Measurements from ENCODE around the gene CBY1. TPM values are rescaled to one million over a fixed set of nuclear protein-coding genes. Genes with fewer than 3 reads are reported as not detected.

CBY1 gene
- total and polyA plus RNA-seq, 10 of the 15 experiments (the other 5 are each of a cell fraction or from before 2014, with no cell fraction given), result 7.3 to 18.6 (median 11.9) TPM

- TF ChIP-seq EP300 (IDR thresholded peaks at IDR 0.05; ENCODE audit: borderline replicate concordance in 1 of 2, control insufficient read depth in 1 of 2, low read depth in 2 of 2, low read length in 2 of 2), result peak; percentile 68 to 90; a peak in 3 of 4 replicates
- no peak for TF ChIP-seq CEBPB (IDR thresholded peaks at IDR 0.05; ENCODE audit: borderline replicate concordance in 1 of 2, low read depth in 2 of 2, low read length in 2 of 2)
- TF ChIP-seq SPI1 (IDR thresholded peaks at IDR 0.05; ENCODE audit: borderline replicate concordance, insufficient read depth, low read depth, low read length), result no peak
- peak in 1 of 2 experiments; percentile 92; a peak in 2 of 3 replicates for TF ChIP-seq EGR1 (IDR thresholded peaks at IDR 0.05; ENCODE audit: borderline replicate concordance in 1 of 2, low read depth in 2 of 2, low read length in 2 of 2)
- TF ChIP-seq BCL3 (IDR thresholded peaks at IDR 0.05; ENCODE audit: borderline replicate concordance, insufficient read depth, low read depth, low read length, poor library complexity, severe bottlenecking), result peak; percentile 13
- TF ChIP-seq POLR2A (IDR thresholded peaks at IDR 0.05; ENCODE audit: low read depth, low read length), result peak; percentile 87
- TF ChIP-seq FOS (IDR thresholded peaks at IDR 0.05; ENCODE audit: borderline replicate concordance, extremely low read depth, insufficient read length), result no peak
- TF ChIP-seq SREBF1 (IDR thresholded peaks at IDR 0.05; ENCODE audit: low read length), result no peak; the same call in 1 of the 2 replicates
- TF ChIP-seq CREM (IDR thresholded peaks at IDR 0.05; ENCODE audit: low read depth), result peak; percentile 99
- peak; percentile 31 for TF ChIP-seq YY1 (IDR thresholded peaks at IDR 0.05; ENCODE audit: low read depth, low read length)
- TF ChIP-seq POU2F2 (IDR thresholded peaks at IDR 0.05; ENCODE audit: borderline replicate concordance, low read depth, low read length), result peak; percentile 60; the same call in 2 of the 3 replicates
- no peak for TF ChIP-seq YBX1 (IDR thresholded peaks at IDR 0.05)
- TF ChIP-seq NFYA (IDR thresholded peaks at IDR 0.05; ENCODE audit: borderline replicate concordance, low read depth, low read length), result no peak
- peak; percentile 64; the same call in 1 of the 2 replicates for TF ChIP-seq ZNF687 (IDR thresholded peaks at IDR 0.05)
- no peak for TF ChIP-seq IRF5 (IDR thresholded peaks at IDR 0.05; ENCODE audit: borderline replicate concordance)
- no peak for TF ChIP-seq JUNB (IDR thresholded peaks at IDR 0.05)
- TF ChIP-seq RFX5 (IDR thresholded peaks at IDR 0.05; ENCODE audit: low read depth, low read length), result peak; percentile 61; the same call in 1 of the 2 replicates
- TF ChIP-seq ATF2 (IDR thresholded peaks at IDR 0.05; ENCODE audit: low read length), result peak; percentile 89
- TF ChIP-seq RB1 (IDR thresholded peaks at IDR 0.05; ENCODE audit: borderline replicate concordance), result 0 out of 2 replicates have a peak, but pooled peaks have one; percentile 44
- no peak for TF ChIP-seq HDAC6 (IDR thresholded peaks at IDR 0.05; ENCODE audit: unreplicated experiment)
- no peak for TF ChIP-seq WRNIP1 (IDR thresholded peaks at IDR 0.05; ENCODE audit: borderline replicate concordance, low read depth, low read length)
These were observed 44.6 kb downstream of the CBY1 start, which contains the start of gene JOSD1 (continued) for GRCh38 chr22:38700789-38701628.
